Activated T-helper 2 cell treated with anti-CD3 and anti-CD28 coated beads, Interferon-gamma antibody, Interleukin-2, Interleukin-4, amounts not matched to agents 10 μg/mL and 5 μg/mL and 100 μg/mL, durations not matched to agents 14 hours and 24 hours and 36 hours (primary cell): ENCODE measurements around the gene XKR8. TPM values are rescaled to one million over a fixed set of nuclear protein-coding genes. Genes with fewer than 3 reads are reported as not detected.
"Not testable (repeated sequence)": the region's sequence is repeated elsewhere in the genome, so short reads cannot be mapped to it uniquely, and the experiment has no call there.

ENCODE experiments used
- DNase-seq: peaks from one replicate; pipeline ENCODE4 v3.0.0; 2021; ENCODE audit warnings: low spot score
- H3K27ac Mint-ChIP-seq: one replicate; pipeline ENCODE4 v1.8.0; 2021; ENCODE audit warnings: mixed read lengths
- H3K27me3 Mint-ChIP-seq: one replicate; pipeline ENCODE4 v1.8.0; 2021; ENCODE audit warnings: low read depth, mixed read lengths
- H3K36me3 Mint-ChIP-seq: one replicate; pipeline ENCODE4 v1.8.0; 2021; ENCODE audit warnings: low read depth, mixed read lengths
- H3K4me1 Mint-ChIP-seq: one replicate; pipeline ENCODE4 v1.8.0; 2021; ENCODE audit warnings: low read depth, mixed read lengths
- H3K4me3 Mint-ChIP-seq: one replicate; pipeline ENCODE4 v1.8.0; 2021; ENCODE audit warnings: low read depth, mild to moderate bottlenecking, moderate library complexity, mixed read lengths
- H3K9me3 Mint-ChIP-seq: one replicate; pipeline ENCODE4 v1.8.0; 2021; ENCODE audit warnings: mixed read lengths
- intact Hi-C: fragments of 100-400 bp; cut with micrococcal nuclease; formaldehyde crosslinking; loops from one replicate; pipeline ENCODE4 v1.15.1; 2023
- total RNA-seq: library from RNA; stranded (reverse); gene quantifications from 2 replicates; pipeline ENCODE4 v1.2.3, GENCODE V29; 2022

XKR8 gene
- total RNA-seq, 1 donor from 2014 or later: 6.3 TPM

- H3K27ac Mint-ChIP-seq: peak overlapping the region; percentile 55
- intact Hi-C loops: loop anchor here (1.0 kb wide), 1 partner anchor 121 kb away; no protein-coding TSS in a partner anchor
These were observed 19.5 kb downstream of the XKR8 start for GRCh38 chr1:27979151-27979858.

GRCh38 chr1:27979859-27980201 is 20.1 kb downstream of the XKR8 start:
- DNase-seq: no peak

More at GRCh38 chr1:27979151-27979858, 19.5 kb downstream of the XKR8 start:
- Mint-ChIP-seq H3K27me3 (no peaks in the 10 kb centered on the region), H3K36me3 (peaks cover 13% of the 10 kb centered on the region), H3K4me3 (no peak overlapping the region), H3K4me1 (peaks cover 2% of the 10 kb centered on the region), H3K9me3 (no peaks in the 10 kb centered on the region)
- no peak for DNase-seq

GRCh38 chr1:27980216-27980845 is 20.6 kb downstream of the XKR8 start:
- no peaks in the 10 kb centered on the region for H3K27me3 Mint-ChIP-seq
- DNase-seq: no peak
- peaks cover 2% of the 10 kb centered on the region for H3K4me1 Mint-ChIP-seq
- H3K36me3 Mint-ChIP-seq: peaks cover 13% of the 10 kb centered on the region
- no peaks in the 10 kb centered on the region for H3K9me3 Mint-ChIP-seq
- intact Hi-C loops: no loop called here
- no peak overlapping the region for H3K27ac Mint-ChIP-seq
- H3K4me3 Mint-ChIP-seq: no peak overlapping the region

More at GRCh38 chr1:27979859-27980201, 20.1 kb downstream of the XKR8 start:
- intact Hi-C loops: loop anchor here (1.0 kb wide), 1 partner anchor 122 kb away; no protein-coding TSS in a partner anchor
- Mint-ChIP-seq H3K36me3 (peaks cover 13% of the 10 kb centered on the region), H3K4me1 (peaks cover 2% of the 10 kb centered on the region), H3K4me3 (no peak overlapping the region), H3K9me3 (no peaks in the 10 kb centered on the region), H3K27me3 (no peaks in the 10 kb centered on the region), H3K27ac (no peak overlapping the region)

- no peak overlapping the region for H3K4me3 Mint-ChIP-seq
- peaks cover 13% of the 10 kb centered on the region for H3K36me3 Mint-ChIP-seq
- DNase-seq: no peak
- intact Hi-C loops: no loop called here
- no peak overlapping the region for H3K27ac Mint-ChIP-seq
- peaks cover 2% of the 10 kb centered on the region for H3K4me1 Mint-ChIP-seq
- no peaks in the 10 kb centered on the region for H3K9me3 Mint-ChIP-seq
- no peaks in the 10 kb centered on the region for H3K27me3 Mint-ChIP-seq
These were observed 21.4 kb downstream of the XKR8 start for GRCh38 chr1:27981145-27981544.

- H3K9me3 Mint-ChIP-seq: no peaks in the 10 kb centered on the region
- DNase-seq: no peak
- peaks cover 21% of the 10 kb centered on the region for H3K4me1 Mint-ChIP-seq
- peaks cover 61% of the 10 kb centered on the region for H3K36me3 Mint-ChIP-seq
- intact Hi-C loops: no loop called here
- H3K4me3 Mint-ChIP-seq: no peak overlapping the region
- H3K27ac Mint-ChIP-seq: no peak overlapping the region
- H3K27me3 Mint-ChIP-seq: no peaks in the 10 kb centered on the region
These were observed 31.3 kb downstream of the XKR8 start for GRCh38 chr1:27990920-27991537.

- Mint-ChIP-seq H3K27me3 (no peaks in the 10 kb centered on the region), H3K4me3 (no peak overlapping the region), H3K27ac (peak overlapping the region; percentile 71), H3K9me3 (no peaks in the 10 kb centered on the region), H3K36me3 (peaks cover 67% of the 10 kb centered on the region), H3K4me1 (peaks cover 17% of the 10 kb centered on the region)
- intact Hi-C loops: no loop called here
- DNase-seq: peak; percentile 31
These were observed 32.5 kb downstream of the XKR8 start for GRCh38 chr1:27992276-27992675.

GRCh38 chr1:27993241-27993640 is 33.5 kb downstream of the XKR8 start:
- no peak overlapping the region for H3K4me3 Mint-ChIP-seq
- no peaks in the 10 kb centered on the region for H3K27me3 Mint-ChIP-seq
- H3K9me3 Mint-ChIP-seq: no peaks in the 10 kb centered on the region
- intact Hi-C loops: no loop called here
- H3K36me3 Mint-ChIP-seq: peaks cover 69% of the 10 kb centered on the region
- DNase-seq: no peak
- peaks cover 17% of the 10 kb centered on the region for H3K4me1 Mint-ChIP-seq
- peak overlapping the region; percentile 44 for H3K27ac Mint-ChIP-seq

- Mint-ChIP-seq H3K36me3 (peaks cover 64% of the 10 kb centered on the region), H3K4me3 (no peak overlapping the region), H3K9me3 (no peaks in the 10 kb centered on the region), H3K27me3 (no peaks in the 10 kb centered on the region), H3K4me1 (peaks cover 18% of the 10 kb centered on the region), H3K27ac (no peak overlapping the region)
- DNase-seq: no peak
- intact Hi-C loops: no loop called here
These were observed 34.3 kb downstream of the XKR8 start for GRCh38 chr1:27994060-27994459.

- DNase-seq, H3K4me3 Mint-ChIP-seq, H3K27ac Mint-ChIP-seq, intact Hi-C loops, H3K27me3 Mint-ChIP-seq, H3K9me3 Mint-ChIP-seq: not testable (repeated sequence)
- Mint-ChIP-seq H3K36me3 (peaks cover 63% of the 10 kb centered on the region), H3K4me1 (peaks cover 20% of the 10 kb centered on the region)
These were observed 34.8 kb downstream of the XKR8 start for GRCh38 chr1:27994526-27994925.

GRCh38 chr1:27999055-27999454 is 39.3 kb downstream of the XKR8 start:
- H3K4me1 Mint-ChIP-seq: peaks cover 3% of the 10 kb centered on the region
- H3K27ac Mint-ChIP-seq: no peak overlapping the region
- H3K4me3 Mint-ChIP-seq: no peak overlapping the region
- no peaks in the 10 kb centered on the region for H3K9me3 Mint-ChIP-seq
- intact Hi-C loops: no loop called here
- DNase-seq: no peak
- H3K36me3 Mint-ChIP-seq: peaks cover 48% of the 10 kb centered on the region
- H3K27me3 Mint-ChIP-seq: no peaks in the 10 kb centered on the region

- intact Hi-C loops: no loop called here
- H3K9me3 Mint-ChIP-seq: no peaks in the 10 kb centered on the region
- peaks cover 7% of the 10 kb centered on the region for H3K4me1 Mint-ChIP-seq
- DNase-seq: no peak
- H3K27me3 Mint-ChIP-seq: no peaks in the 10 kb centered on the region
- peaks cover 39% of the 10 kb centered on the region for H3K36me3 Mint-ChIP-seq
- H3K4me3 Mint-ChIP-seq: no peak overlapping the region
- H3K27ac Mint-ChIP-seq: no peak overlapping the region
These were observed 42.8 kb downstream of the XKR8 start for GRCh38 chr1:28002600-28002999.

- H3K9me3 Mint-ChIP-seq, H3K27ac Mint-ChIP-seq, H3K27me3 Mint-ChIP-seq, H3K4me1 Mint-ChIP-seq, H3K4me3 Mint-ChIP-seq, DNase-seq, intact Hi-C loops: not testable (repeated sequence)
- peaks cover 35% of the 10 kb centered on the region for H3K36me3 Mint-ChIP-seq
These were observed 43.3 kb downstream of the XKR8 start for GRCh38 chr1:28003117-28003516.

- Mint-ChIP-seq H3K27me3 (no peaks in the 10 kb centered on the region), H3K36me3 (peaks cover 38% of the 10 kb centered on the region), H3K4me1 (no peaks in the 10 kb centered on the region), H3K27ac (no peak overlapping the region), H3K4me3 (no peak overlapping the region), H3K9me3 (no peaks in the 10 kb centered on the region)
- intact Hi-C loops: no loop called here
- DNase-seq: no peak
These were observed 51.2 kb downstream of the XKR8 start for GRCh38 chr1:28010969-28011368.
